HG02571 (cell line): Measurements from ENCODE around the gene OSBPL9.

Source experiments
- ATAC-seq: cut with Tn5 transposase; IDR thresholded peaks from one replicate; pipeline ENCODE4 v1.9.1; 2021; ENCODE audit warnings: mild to moderate bottlenecking, moderate library complexity; ENCODE audit not compliant: unreplicated experiment

Gene OSBPL9

DNA sequence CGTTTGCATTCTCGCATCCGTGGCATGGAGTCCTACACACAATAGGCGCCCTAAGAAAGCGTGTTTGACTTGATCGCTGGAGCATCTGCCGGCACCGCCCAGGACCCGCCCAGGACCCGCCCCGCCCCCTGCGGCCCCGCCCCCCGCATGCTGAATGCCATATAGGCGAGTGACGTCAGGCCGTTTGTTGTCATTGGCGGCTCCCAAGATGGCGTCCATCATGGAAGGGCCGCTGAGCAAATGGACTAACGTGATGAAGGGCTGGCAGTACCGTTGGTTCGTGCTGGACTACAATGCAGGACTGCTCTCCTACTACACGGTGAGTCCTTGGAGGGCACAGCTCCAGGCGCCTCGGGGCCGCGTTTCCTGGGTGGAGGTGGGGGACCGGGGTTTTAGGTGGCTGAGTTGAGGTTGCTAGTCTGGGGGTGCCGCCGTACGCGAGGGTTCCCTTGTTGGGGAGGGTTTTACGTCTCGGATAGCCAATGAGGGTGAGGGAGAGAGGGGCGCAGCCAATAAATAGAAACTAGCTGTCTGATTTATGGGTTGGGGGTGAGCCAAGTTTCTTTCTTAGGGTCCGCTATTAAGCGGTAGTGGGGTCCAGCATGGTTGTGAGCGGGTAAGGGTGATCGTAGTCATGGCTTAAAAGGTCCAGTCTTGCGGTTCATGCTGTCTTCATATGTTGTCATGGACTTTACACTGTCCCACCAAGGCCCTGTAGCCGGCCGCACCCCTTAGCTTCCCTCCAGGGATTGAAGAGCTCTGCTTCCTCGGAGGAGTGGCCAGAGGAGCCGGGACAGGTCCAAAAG lies at the start of gene OSBPL9:
OSBPL9 (plus strand) TSS at position 190 of the 806 bp plus-strand sequence; CDS start at position 209, 19 bp downstream.
- ATAC-seq: peak; percentile 84

GRCh38 chr1:51567653-51568052 lies 49.2 kb upstream of the OSBPL9 start:
- no peak for ATAC-seq

- ATAC-seq: no peak
Observed at GRCh38 chr1:51568231-51568935, 48.5 kb upstream of the OSBPL9 start.

DNA sequence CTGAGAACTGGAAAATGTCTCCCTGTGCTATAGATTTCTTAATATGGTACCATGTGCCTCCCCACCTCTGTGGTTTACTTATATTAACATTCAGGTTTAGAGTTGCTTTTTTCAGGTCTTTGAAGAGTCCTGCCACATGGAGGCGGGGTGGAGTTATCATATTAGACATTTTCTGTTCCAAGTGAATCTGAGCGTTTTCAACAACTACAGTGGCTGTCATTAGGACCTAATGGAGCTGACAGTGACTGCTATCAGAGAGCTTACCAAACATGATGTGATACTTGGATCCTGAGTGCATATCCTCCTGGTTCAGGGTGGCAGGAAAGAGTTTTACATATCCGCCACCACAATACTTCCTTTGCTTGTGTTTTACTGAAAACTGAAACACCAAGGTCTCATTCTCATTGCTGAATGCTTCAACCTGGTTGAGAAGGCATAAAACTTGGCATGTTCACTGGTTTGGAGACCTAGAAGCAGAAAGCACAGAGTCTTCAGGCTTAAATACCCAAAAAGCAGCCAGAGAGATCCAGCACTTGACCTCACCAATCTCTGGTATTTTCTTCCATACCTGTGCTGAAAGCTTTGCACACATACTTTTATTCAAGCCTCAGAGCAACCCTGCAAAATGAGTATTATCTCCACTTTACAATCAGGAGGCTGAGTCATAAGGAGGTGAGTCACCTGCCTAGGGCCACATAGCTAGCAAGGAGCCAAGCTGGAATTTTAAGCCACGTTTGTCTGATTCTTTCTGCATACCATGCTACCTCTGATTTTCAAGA lies 47.4 kb upstream of the OSBPL9 start:
- ATAC-seq: peak; percentile 71

DNA sequence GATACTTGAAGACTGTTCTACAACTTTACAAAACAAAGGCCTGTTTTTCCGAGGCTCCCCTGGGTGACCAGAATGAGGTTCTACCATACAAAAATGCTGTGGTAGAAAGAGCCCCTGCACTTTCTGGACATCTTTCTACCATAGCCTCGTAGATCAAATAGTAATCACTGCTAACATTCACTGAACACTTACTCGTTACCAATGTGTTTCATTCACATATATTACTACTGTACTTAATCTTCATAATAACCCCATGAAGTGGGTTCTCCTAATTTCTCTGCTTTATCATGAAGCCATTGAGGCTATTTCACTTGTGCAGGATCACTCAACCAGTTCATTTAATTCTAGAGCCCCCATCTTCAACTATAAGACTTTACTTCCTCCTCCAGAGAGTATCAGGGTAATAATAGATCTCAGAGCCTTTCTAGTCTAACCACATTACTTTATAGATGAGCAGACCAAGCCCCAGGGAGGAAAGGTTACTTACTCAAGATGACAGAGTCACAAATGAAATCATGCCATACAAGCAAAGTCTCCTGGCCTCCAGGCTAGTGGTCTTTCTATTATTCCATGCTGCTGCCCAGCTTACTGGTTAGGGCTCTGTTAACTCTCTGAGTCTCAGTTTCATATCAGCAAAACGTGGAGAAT lies 46.7 kb upstream of the OSBPL9 start:
- ATAC-seq: peak; percentile 4

- ATAC-seq: no peak
Observed at GRCh38 chr1:51572365-51572764, 44.5 kb upstream of the OSBPL9 start.

DNA sequence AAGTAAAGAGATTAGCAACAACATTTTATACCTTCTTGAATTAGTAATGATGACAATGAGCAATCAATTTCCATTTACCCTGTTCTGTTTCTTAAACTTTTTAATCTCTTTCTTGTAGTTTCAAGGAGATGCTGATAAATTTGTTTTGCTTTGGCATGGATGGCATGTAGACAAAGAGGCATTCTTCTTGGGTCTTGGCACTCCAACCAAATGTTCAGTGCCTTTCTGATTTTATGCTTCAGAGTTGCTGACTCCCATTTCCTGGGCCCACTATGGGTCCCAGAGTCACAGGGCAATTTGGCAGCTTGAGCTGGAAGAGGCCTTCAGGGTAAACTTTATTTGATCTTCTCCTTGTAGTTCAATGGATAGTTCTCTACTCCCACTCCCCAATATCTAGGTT lies 42.1 kb upstream of the OSBPL9 start:
- no peak for ATAC-seq

DNA sequence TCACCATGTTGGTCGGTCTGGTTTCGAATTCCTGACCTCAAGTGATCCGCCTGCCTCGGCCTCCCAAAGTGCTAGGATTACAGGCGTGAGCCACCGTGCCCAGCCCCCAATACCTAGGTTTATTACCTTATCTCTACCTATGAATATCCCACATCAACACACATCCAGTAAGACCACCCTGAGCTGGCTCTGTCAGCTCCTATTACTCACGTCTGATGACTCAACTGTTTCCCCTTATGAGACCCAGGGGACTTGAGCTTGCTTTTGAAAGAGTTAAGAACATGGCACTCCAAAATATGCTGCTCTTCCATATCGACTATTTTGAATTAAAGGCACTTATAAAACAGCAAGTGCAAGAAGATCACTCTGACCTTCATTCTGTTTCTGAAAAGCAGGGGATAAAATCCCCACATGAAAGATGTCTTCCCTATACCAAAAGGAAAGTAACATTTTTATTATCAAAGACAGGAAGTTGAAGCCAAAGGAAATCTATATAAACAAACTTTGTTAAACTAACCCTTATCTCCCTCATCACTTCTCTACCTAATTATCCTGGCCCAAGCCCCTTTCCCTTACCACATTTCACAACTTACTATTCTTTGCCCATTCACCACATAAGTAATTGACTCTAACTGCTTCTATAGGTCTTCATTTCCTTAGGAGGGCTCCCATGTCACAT lies 41.3 kb upstream of the OSBPL9 start:
- no peak for ATAC-seq

GRCh38 chr1:51576085-51576444 lies 40.8 kb upstream of the OSBPL9 start:
- ATAC-seq: no peak

DNA sequence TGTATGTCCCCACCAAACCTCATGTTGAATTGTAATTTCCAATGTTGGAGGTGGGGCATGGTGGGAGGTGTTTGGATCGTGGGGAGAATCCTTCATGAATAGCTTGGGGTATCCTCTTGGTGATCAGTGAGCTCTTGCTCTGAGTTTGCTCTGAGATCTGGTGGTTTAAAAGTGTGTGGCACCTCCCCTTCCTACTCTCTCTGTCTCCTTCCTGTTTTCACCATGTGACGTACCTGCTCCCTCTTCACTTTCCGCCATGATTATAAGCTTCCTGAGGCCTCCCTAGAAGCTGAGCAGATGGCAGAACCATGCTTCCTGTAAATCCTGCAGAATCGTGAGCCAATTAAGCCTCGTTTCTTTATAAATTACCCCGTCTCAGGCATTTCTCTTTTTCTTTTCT lies 40.0 kb upstream of the OSBPL9 start:
- no peak for ATAC-seq

DNA sequence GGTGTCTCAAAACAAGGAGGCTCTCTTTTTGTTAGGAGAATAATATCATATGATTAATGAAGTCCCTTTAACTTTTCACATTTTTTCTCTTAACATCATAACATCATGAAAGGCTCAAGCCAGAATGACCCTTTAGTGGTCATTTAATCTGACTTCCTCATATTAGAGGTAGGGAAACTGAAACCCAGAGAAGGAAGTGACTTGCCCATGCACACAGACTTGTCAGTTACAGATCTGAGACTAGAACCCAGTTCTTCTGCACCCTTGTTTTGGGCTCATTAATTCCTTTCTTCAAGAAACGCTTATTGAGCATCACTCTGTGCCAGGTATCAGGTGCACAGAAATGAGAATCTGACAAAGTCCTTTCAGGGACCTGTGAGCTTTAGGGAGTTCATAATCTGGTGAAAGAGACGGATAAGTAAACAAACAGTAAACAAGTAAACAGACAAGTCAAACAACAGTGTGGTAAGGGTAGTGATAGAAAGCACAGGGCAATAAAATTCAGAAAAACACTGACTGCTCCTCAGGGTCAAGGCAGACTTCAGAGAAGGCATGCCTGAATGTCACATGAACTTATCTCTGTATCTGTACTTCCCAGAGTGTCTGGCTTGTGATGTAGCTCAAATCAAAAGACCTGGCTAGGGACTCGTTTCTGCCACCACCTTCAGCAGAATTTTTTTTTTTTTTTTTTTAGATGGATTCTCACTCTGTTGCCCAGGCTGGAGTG lies 38.3 kb upstream of the OSBPL9 start:
- no peak for ATAC-seq

GRCh38 chr1:51581238-51581637 lies 35.7 kb upstream of the OSBPL9 start:
- no peak for ATAC-seq

DNA sequence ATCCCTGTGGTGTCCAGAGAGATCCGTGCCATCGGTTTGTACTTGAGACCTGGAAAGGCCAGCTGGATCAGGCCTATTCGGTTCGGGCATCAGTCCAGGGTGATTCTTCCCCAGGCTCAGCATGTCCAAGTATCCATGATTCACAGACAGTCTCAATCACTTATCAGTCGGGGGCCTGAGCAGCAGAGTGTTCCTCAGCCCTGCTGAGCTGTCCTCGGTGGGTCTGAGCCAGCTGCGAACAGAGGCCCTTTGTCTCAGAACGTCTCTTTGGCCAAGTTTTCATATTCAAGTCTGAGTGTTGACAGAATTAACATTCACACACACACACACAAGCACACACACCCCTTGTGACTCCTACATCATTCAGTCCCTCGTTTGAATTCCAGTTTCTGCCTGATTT lies 33.4 kb upstream of the OSBPL9 start:
- ATAC-seq: no peak

GRCh38 chr1:51584021-51584420 lies 32.9 kb upstream of the OSBPL9 start:
- ATAC-seq: no peak

GRCh38 chr1:51592711-51593110 lies 24.2 kb upstream of the OSBPL9 start:
- ATAC-seq: no peak

GRCh38 chr1:51594716-51595115 lies 22.2 kb upstream of the OSBPL9 start:
- no peak for ATAC-seq

DNA sequence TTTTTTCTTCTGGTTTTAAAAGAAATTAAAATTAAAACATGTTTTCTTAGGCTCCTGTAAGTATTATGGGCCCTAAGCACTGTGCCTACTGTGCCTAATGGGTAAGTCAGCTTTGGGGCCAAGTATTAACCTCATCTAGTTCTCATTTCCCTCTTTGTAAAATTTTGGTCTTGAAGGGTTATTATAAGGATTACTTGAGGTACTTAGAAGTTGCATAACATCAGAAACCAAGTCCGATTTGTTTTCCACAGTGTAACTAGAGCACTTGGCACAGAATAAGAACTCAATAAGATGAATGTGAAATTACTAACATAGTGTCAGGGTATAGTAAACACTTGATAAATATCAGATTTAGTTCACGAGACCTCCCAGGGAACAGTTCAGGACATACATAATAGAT lies 16.4 kb upstream of the OSBPL9 start:
- no peak for ATAC-seq

DNA sequence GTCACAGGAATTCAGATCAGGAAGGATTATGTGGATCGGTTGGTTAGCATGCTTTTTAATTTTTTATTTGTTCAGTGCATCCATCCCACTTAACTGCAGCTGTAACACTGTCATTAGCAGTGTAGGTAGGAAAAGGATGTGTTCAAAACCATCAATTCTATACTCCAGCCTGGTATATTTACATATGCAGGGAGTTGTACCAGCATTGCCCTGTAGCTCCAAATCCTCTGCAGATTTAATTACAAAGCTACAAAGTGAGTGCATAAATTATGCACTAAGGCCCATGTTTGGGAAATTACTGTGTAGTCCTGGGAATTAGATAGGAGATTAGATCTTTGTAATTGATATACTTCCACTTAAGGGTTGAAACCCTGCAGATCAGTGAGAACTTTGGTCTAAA lies 15.9 kb upstream of the OSBPL9 start:
- ATAC-seq: no peak

- no peak for ATAC-seq
Observed at GRCh38 chr1:51605961-51606723, 10.8 kb upstream of the OSBPL9 start.
